ENCODE measurements around the gene ALDH1A1.

The ALDH1A1 gene

GRCh38 chr9:72986522-72987116 is 33.8 kb upstream of the ALDH1A1 start:
- Histone ChIP-seq H3K27ac (ENCODE audit: low read depth, low read length) (no peak overlapping the region), H3K4me1 (ENCODE audit: control insufficient read depth in 5 of 5, insufficient read depth in 5 of 5, low read length in 5 of 5) (peaks cover 0 to 6% (median 0%) of the 10 kb centered on the region in 5 donors), H3K27me3 (ENCODE audit: control insufficient read depth in 5 of 5, insufficient read depth in 4 of 5, low read length in 5 of 5) (no peaks in the 10 kb centered on the region), H3K9me3 (ENCODE audit: control insufficient read depth in 5 of 5, low read length in 5 of 5) (no peaks in the 10 kb centered on the region), H3K4me3 (ENCODE audit: low read depth in 1 of 5, low read length in 5 of 5) (no peak overlapping the region), H3K36me3 (ENCODE audit: control insufficient read depth in 5 of 5, insufficient read depth in 5 of 5, low read length in 5 of 5) (no peaks in the 10 kb centered on the region), H3K9ac (ENCODE audit: low read length in 5 of 5) (no peak overlapping the region)

DNA sequence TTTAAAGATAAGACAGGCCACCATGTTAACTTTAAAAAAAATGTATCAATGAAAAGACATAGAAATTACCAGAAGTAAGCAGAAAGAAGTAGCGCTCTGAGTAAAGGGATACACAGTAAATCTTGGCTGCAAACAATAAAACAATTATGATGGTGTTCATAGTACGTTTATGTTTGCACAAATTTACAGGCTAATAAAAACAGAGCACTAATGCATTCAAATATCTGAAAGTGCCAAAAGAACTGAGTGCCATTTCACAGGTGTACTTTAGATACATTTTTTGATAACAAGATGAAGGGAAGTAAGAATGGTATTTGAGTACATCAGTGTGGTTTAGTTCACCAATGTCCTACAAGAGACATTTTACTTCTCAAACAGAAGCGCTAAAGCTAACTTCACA is 32.9 kb upstream of the ALDH1A1 start:
- peaks cover 0 to 6% (median 0%) of the 10 kb centered on the region in 5 donors for H3K4me1 ChIP-seq (ENCODE audit: control insufficient read depth in 5 of 5, insufficient read depth in 5 of 5, low read length in 5 of 5)
- no peaks in the 10 kb centered on the region for H3K27me3 ChIP-seq (ENCODE audit: control insufficient read depth in 5 of 5, insufficient read depth in 4 of 5, low read length in 5 of 5)
- H3K4me3 ChIP-seq (ENCODE audit: low read depth in 1 of 5, low read length in 5 of 5): no peak overlapping the region
- H3K27ac ChIP-seq (ENCODE audit: low read depth, low read length): no peak overlapping the region
- H3K36me3 ChIP-seq (ENCODE audit: control insufficient read depth in 5 of 5, insufficient read depth in 5 of 5, low read length in 5 of 5): no peaks in the 10 kb centered on the region
- no peak overlapping the region for H3K9ac ChIP-seq (ENCODE audit: low read length in 5 of 5)
- no peaks in the 10 kb centered on the region for H3K9me3 ChIP-seq (ENCODE audit: control insufficient read depth in 5 of 5, low read length in 5 of 5)

- Histone ChIP-seq H3K4me1 (ENCODE audit: control insufficient read depth in 5 of 5, insufficient read depth in 5 of 5, low read length in 5 of 5) (peaks cover 0 to 6% (median 0%) of the 10 kb centered on the region in 5 donors), H3K9ac (ENCODE audit: low read length in 5 of 5) (no peak overlapping the region), H3K36me3 (ENCODE audit: control insufficient read depth in 5 of 5, insufficient read depth in 5 of 5, low read length in 5 of 5) (no peaks in the 10 kb centered on the region), H3K4me3 (ENCODE audit: low read depth in 1 of 5, low read length in 5 of 5) (no peak overlapping the region), H3K27me3 (ENCODE audit: control insufficient read depth in 5 of 5, insufficient read depth in 4 of 5, low read length in 5 of 5) (no peaks in the 10 kb centered on the region), H3K9me3 (ENCODE audit: control insufficient read depth in 5 of 5, low read length in 5 of 5) (no peaks in the 10 kb centered on the region), H3K27ac (ENCODE audit: low read depth, low read length) (no peak overlapping the region)
Observed at GRCh38 chr9:72984991-72985390, 32.1 kb upstream of the ALDH1A1 start.

DNA sequence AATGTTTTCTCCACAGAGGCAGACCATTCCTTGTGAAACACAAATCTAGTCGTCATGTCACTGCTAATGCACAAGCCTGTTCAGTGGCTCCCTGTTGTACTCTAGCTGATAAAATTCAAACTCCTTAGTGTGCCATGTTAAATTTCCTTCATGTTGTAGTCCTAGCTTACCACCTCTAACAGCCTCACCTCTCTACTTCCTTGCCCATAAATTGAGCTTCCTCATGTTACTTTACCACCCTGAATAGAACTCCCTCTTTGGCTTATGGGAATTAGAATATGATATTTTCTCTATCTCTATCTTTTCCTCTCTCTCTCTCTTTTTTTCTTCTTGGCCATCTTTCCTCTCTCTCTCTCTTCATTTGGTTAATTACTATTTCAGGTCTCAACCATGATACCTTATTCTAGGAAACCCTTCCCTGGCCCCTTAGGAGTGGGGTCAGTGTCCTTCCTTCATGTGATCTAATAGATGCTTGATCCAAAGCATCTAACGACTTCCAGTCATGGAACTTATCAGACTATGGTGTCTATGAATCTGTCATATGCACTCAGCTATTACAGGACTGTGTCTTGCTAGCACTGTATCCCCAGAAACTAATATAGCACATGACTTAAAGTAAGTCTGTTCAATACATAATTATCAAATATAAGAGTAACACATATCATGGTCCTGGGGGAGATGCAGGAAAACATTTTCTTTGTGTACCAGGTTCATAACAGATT is 31.5 kb upstream of the ALDH1A1 start:
- no peaks in the 10 kb centered on the region for H3K36me3 ChIP-seq (ENCODE audit: control insufficient read depth in 5 of 5, insufficient read depth in 5 of 5, low read length in 5 of 5)
- H3K9ac ChIP-seq (ENCODE audit: low read length in 5 of 5): no peak overlapping the region
- H3K27me3 ChIP-seq (ENCODE audit: control insufficient read depth in 5 of 5, insufficient read depth in 4 of 5, low read length in 5 of 5): no peaks in the 10 kb centered on the region
- no peaks in the 10 kb centered on the region for H3K9me3 ChIP-seq (ENCODE audit: control insufficient read depth in 5 of 5, low read length in 5 of 5)
- no peak overlapping the region for H3K27ac ChIP-seq (ENCODE audit: low read depth, low read length)
- no peak overlapping the region for H3K4me3 ChIP-seq (ENCODE audit: low read depth in 1 of 5, low read length in 5 of 5)
- H3K4me1 ChIP-seq (ENCODE audit: control insufficient read depth in 5 of 5, insufficient read depth in 5 of 5, low read length in 5 of 5): peaks cover 0 to 7% (median 0%) of the 10 kb centered on the region in 5 donors

GRCh38 chr9:72983512-72984225 is 30.8 kb upstream of the ALDH1A1 start:
- H3K27me3 ChIP-seq (ENCODE audit: control insufficient read depth in 5 of 5, insufficient read depth in 4 of 5, low read length in 5 of 5): no peaks in the 10 kb centered on the region
- H3K36me3 ChIP-seq (ENCODE audit: control insufficient read depth in 5 of 5, insufficient read depth in 5 of 5, low read length in 5 of 5): no peaks in the 10 kb centered on the region
- no peak overlapping the region for H3K27ac ChIP-seq (ENCODE audit: low read depth, low read length)
- no peaks in the 10 kb centered on the region for H3K9me3 ChIP-seq (ENCODE audit: control insufficient read depth in 5 of 5, low read length in 5 of 5)
- no peak overlapping the region for H3K9ac ChIP-seq (ENCODE audit: low read length in 5 of 5)
- H3K4me3 ChIP-seq (ENCODE audit: low read depth in 1 of 5, low read length in 5 of 5): no peak overlapping the region
- H3K4me1 ChIP-seq (ENCODE audit: control insufficient read depth in 5 of 5, insufficient read depth in 5 of 5, low read length in 5 of 5): peaks cover 0 to 11% (median 0%) of the 10 kb centered on the region in 5 donors

DNA sequence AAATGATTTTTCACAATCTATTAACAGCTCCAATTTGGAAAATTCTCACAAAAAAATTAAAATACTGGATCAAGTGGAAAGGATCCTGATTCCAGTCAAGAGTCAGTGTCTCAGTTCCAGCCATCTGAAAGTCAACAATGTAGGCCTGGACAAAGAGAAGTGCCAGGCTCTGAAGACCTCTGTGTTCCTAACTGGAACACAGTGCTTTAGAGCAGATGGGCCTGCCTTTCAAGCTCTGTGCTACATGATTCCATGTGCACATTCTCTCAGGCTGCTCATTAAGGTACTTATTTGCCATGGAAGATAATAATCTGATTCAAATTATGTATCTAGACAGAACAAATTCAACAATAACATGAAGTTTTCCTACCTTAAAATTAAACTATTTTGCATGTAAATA is 30.2 kb upstream of the ALDH1A1 start:
- no peaks in the 10 kb centered on the region for H3K36me3 ChIP-seq (ENCODE audit: control insufficient read depth in 5 of 5, insufficient read depth in 5 of 5, low read length in 5 of 5)
- H3K9ac ChIP-seq (ENCODE audit: low read length in 5 of 5): no peak overlapping the region
- H3K27me3 ChIP-seq (ENCODE audit: control insufficient read depth in 5 of 5, insufficient read depth in 4 of 5, low read length in 5 of 5): no peaks in the 10 kb centered on the region
- peaks cover 0 to 16% (median 0%) of the 10 kb centered on the region in 5 donors for H3K4me1 ChIP-seq (ENCODE audit: control insufficient read depth in 5 of 5, insufficient read depth in 5 of 5, low read length in 5 of 5)
- no peak overlapping the region for H3K4me3 ChIP-seq (ENCODE audit: low read depth in 1 of 5, low read length in 5 of 5)
- H3K27ac ChIP-seq (ENCODE audit: low read depth, low read length): no peak overlapping the region
- no peaks in the 10 kb centered on the region for H3K9me3 ChIP-seq (ENCODE audit: control insufficient read depth in 5 of 5, low read length in 5 of 5)

GRCh38 chr9:72982146-72982799 is 29.4 kb upstream of the ALDH1A1 start:
- no peaks in the 10 kb centered on the region for H3K9me3 ChIP-seq (ENCODE audit: control insufficient read depth in 5 of 5, low read length in 5 of 5)
- peaks cover 0 to 17% (median 0%) of the 10 kb centered on the region in 5 donors for H3K4me1 ChIP-seq (ENCODE audit: control insufficient read depth in 5 of 5, insufficient read depth in 5 of 5, low read length in 5 of 5)
- H3K9ac ChIP-seq (ENCODE audit: low read length in 5 of 5): no peak overlapping the region
- no peaks in the 10 kb centered on the region for H3K36me3 ChIP-seq (ENCODE audit: control insufficient read depth in 5 of 5, insufficient read depth in 5 of 5, low read length in 5 of 5)
- no peak overlapping the region for H3K4me3 ChIP-seq (ENCODE audit: low read depth in 1 of 5, low read length in 5 of 5)
- no peaks in the 10 kb centered on the region for H3K27me3 ChIP-seq (ENCODE audit: control insufficient read depth in 5 of 5, insufficient read depth in 4 of 5, low read length in 5 of 5)
- H3K27ac ChIP-seq (ENCODE audit: low read depth, low read length): no peak overlapping the region

- Histone ChIP-seq H3K36me3 (ENCODE audit: control insufficient read depth in 5 of 5, insufficient read depth in 5 of 5, low read length in 5 of 5) (no peaks in the 10 kb centered on the region), H3K4me3 (ENCODE audit: low read depth in 1 of 5, low read length in 5 of 5) (no peak overlapping the region), H3K27ac (ENCODE audit: low read depth, low read length) (no peak overlapping the region), H3K4me1 (ENCODE audit: control insufficient read depth in 5 of 5, insufficient read depth in 5 of 5, low read length in 5 of 5) (peaks cover 0 to 14% (median 0%) of the 10 kb centered on the region in 5 donors), H3K27me3 (ENCODE audit: control insufficient read depth in 5 of 5, insufficient read depth in 4 of 5, low read length in 5 of 5) (no peaks in the 10 kb centered on the region), H3K9me3 (ENCODE audit: control insufficient read depth in 5 of 5, low read length in 5 of 5) (no peaks in the 10 kb centered on the region), H3K9ac (ENCODE audit: low read length in 5 of 5) (no peak overlapping the region)
Observed at GRCh38 chr9:72981433-72981832, 28.6 kb upstream of the ALDH1A1 start.

DNA sequence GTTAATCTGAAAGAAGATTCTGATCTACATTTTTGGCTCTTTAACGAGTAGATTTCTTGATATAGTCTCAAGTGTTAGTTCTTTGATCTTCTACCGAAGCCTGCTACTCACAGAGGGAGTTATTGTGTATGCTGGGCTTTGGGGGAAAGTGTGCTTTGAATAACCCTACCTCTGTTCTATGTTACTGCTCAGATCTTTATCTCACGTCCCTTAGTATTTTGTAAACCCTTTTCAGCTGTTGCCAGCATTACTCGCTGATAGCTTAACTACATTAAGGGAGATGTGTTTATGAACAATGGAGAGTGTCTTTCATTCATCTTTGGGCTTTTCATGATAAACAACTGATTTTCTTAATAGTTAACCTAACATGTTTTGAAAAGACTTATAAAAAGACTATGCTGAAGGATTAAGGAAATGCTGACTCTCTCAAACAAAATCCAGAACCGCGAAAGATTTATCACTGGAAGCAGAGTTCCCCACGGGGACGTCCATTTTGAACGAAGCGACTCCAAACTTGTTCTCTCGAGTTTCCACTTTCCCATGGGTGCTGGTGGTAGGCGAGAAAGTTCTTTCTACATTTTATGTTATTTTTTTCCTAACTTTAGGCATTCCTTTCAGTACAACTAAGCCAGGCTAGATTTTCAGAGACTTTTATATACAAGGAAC is 27.9 kb upstream of the ALDH1A1 start:
- H3K27ac ChIP-seq (ENCODE audit: low read depth, low read length): no peak overlapping the region
- no peaks in the 10 kb centered on the region for H3K27me3 ChIP-seq (ENCODE audit: control insufficient read depth in 5 of 5, insufficient read depth in 4 of 5, low read length in 5 of 5)
- no peaks in the 10 kb centered on the region for H3K36me3 ChIP-seq (ENCODE audit: control insufficient read depth in 5 of 5, insufficient read depth in 5 of 5, low read length in 5 of 5)
- H3K4me3 ChIP-seq (ENCODE audit: low read depth in 1 of 5, low read length in 5 of 5): no peak overlapping the region
- peaks cover 0 to 11% (median 0%) of the 10 kb centered on the region in 5 donors for H3K4me1 ChIP-seq (ENCODE audit: control insufficient read depth in 5 of 5, insufficient read depth in 5 of 5, low read length in 5 of 5)
- no peak overlapping the region for H3K9ac ChIP-seq (ENCODE audit: low read length in 5 of 5)
- H3K9me3 ChIP-seq (ENCODE audit: control insufficient read depth in 5 of 5, low read length in 5 of 5): no peaks in the 10 kb centered on the region

All from subcutaneous abdominal adipose tissue (tissue), 5 donors.